HPDE6-E6E7 (cell line): ENCODE measurements around the gene PIR.

Experiments
- DNase-seq: peaks from one replicate; pipeline ENCODE4 v3.0.0; 2011; ENCODE audit warnings: missing footprints; ENCODE audit errors: extremely low spot score

The PIR gene

DNA sequence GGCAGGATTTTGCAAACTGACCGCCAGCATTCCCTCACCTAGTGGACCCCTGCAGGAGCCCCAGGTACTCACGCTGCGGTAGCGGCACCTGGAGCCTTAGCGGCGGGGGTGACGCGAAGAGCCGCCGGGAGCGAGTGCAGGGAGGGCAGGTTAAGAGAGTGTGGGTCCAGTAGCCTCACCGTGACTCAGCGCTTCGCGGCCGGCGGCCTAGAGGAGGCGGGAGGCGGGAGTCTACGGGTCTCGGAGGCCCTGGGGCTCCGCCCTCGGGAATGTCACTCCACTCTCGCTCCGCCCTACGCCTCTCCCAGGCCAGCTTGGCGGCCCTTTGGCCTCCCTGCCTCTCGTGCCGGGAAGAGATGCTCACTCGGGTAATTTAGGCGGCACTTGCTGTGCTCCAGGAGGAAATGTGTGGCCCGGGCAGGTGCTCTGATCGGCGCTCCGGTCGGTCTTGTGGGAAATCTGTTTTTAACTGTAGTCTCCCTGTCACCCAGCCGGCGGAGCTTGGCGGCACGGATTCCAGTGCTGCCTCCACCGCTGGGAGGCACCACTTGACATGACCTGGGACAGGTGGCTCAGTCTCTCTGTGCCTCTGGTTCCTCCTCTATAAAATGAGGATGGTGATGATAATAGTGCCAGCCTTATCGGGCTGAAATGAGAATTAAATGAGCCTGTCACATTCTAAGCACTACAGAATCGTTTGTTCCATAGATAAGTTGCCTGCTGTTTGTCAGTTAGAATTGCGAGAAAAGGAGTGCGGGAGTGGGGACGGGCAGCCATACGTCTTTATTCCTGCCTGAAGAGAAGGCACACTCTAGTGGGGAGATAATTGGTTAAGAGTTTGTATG lies at the start of gene PIR:
Gene PIR (minus strand): TSS at position 216 of the 845 bp plus-strand sequence. CDS start 2,076 bp downstream, outside the sequence.
- DNase-seq, result peak; percentile 92

- no peak for DNase-seq
Measured at GRCh38 chrX:15530318-15530717, 37.2 kb upstream of the PIR start.

GRCh38 chrX:15529165-15529564 lies 36.0 kb upstream of the PIR start:
- DNase-seq, result no peak

DNA sequence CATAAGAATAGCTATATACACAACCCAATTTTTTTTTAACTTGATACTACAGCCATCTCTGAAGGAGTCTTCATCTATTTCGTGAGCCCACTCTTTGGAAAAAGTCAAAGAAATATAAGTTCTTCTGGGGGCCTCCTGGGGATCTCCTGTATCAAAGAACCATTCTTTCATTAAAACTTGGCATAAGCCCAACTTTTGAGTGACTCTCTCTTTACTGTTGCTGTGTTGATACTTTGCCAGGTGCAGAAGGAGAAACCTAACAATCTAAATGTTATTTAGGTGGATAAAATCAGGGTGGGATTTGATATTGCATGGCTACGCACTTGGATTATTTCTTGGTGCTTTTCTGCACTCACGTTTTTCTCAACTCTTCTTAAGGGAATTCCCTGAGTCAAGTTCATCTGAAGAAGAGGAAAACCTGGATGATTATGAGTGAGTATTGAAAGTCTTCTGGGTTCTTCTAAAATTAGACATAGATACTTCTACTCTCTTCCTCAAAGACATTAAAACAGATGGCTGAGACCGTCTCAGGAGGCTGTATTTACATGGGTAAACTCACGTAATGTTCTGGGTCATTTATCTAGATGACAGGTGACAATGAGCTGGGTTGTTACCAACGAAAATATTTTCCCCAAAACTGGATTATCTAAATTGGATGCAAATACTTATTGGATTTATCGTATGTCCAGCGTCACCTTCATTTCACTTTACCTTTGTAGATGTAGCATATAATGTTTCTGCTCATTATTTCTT lies 32.7 kb upstream of the PIR start:
- no peak for DNase-seq

DNA sequence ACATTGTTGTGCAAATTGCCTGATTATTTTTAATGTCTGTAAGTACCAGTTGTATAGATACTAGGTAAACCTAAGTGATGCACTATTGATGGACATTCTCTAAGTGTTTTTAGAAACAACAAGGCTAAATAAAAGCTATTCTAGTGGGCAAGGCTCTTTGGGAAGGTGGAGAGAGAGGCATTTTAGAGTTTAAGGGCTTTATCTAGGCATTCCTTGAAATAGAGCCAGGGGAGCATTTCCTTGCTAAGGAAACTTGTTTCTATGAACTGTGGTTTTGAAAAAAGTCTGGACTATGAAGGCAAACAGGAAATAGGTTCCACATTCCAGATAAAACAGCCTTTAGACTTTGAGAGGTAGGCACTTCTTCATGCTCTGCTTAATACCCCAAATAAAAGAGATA lies 31.3 kb upstream of the PIR start:
- DNase-seq, result no peak

GRCh38 chrX:15523088-15523487 lies 30.0 kb upstream of the PIR start:
- DNase-seq, result no peak

- DNase-seq, result no peak
Measured at GRCh38 chrX:15522464-15522863, 29.3 kb upstream of the PIR start.

GRCh38 chrX:15515931-15516330 lies 22.8 kb upstream of the PIR start:
- no peak for DNase-seq

GRCh38 chrX:15514279-15514678 lies 21.1 kb upstream of the PIR start:
- no peak for DNase-seq

DNA sequence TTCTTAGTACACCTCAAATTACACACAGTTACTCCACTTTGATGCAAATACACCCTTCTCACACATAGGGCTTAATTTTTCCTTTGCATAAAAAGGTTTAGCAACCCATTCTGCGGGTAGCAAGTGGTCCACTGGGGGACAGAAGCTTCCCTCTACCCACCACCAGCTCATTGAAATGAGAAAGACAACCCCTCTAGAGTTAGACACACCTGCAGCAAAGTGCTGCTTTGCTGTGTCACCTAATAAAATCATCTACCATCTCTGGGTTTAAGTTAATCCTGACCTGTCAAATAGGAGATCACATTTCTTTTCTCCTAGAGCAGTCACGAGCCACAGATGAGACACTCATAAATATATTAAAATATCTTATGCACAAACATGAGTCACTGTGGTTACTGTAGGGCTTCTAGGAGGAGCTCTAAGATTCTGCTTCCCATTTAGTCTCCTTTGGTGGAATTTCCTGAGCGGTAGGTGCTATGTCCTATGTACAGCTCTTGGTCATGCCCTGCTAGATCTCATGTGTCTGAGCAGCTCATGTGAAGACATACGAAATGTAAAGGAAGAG lies 19.4 kb upstream of the PIR start:
- peak; percentile 32 for DNase-seq

DNA sequence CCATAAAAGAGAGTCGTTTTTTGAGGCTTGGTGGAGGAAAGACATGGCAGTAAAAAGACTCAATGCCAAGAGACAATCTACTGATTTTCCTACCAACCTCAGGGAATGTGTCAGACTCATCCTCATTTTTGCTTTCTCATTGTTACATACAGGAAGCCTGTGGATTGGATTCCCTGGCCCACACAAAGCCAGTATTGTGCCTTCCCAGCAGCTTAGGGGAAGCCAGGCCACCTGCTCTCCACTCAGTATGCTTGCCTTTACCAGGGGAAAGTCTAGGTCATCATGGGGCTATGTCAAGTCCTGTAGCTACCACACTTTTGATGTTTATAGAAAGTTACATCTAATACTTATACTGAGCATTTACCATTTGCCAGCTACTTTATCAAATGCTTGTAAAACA lies 18.4 kb upstream of the PIR start:
- no peak for DNase-seq

DNA sequence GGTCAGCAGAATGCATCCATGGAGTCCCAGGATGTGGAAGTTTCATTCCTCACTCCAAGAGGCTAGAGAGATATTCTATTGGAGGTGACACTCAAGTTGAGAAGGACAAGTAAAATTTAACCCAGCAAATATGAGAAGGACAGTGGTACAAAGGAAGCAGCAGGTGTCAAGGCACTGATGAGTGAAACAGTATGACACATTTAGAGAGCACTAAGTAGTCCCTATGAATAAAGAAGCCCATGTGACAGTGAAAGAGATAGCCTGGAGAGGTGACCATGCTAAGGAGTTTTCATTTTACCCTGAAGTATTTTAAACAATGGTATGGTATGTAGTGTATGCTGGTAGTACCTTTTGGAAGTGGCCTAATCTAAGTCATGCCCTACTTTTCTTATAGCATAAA lies 16.7 kb upstream of the PIR start:
- no peak for DNase-seq

- no peak for DNase-seq
Measured at GRCh38 chrX:15507005-15507404, 13.9 kb upstream of the PIR start.

GRCh38 chrX:15505101-15505500 lies 12.0 kb upstream of the PIR start:
- peak; percentile 50 for DNase-seq

- no peak for DNase-seq
Measured at GRCh38 chrX:15504661-15505060, 11.5 kb upstream of the PIR start.

DNA sequence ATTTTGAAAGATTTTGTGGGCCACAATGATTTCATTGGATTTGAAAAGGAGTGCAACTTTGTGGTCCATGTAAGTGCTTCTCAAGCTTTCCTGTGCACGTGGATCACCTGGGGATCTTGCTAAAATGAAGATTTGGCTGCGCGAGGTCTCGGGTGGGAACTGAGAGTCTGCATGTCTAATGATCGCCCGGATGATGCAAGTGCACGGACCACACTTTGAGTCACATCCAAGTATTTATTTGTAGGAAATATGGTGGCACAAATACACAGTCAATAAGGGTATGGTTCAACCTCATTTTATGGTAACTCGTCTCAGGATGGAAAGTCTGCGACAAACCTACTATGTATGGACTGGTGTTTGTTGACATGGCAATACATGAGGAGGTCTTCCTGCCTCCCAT lies 8.4 kb upstream of the PIR start:
- DNase-seq, result no peak

DNA sequence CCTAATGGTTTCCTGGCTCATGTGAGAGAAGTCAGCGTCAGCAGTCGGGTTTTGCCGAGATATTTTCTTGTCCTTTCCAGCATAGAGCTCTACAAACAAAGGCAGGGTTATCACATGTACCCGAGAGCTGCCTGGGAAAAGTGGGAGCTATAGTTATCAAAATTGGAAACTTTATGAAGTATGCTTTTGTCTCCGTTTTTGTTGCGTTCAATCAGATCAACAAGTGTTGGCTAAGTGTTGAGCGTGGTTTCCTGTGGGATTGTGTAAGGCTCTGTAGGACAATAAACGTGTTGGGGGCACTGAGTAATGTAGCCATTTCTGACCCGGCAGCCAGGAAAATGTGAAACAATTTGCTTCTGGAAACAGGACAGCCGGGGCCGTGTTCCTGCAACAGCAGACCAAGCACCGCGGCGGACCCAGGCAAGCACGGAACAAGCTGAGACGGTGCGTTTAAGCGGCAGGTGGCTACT lies 7.4 kb upstream of the PIR start, which contains the start of gene BMX:
Gene BMX (plus strand): TSS at position 311 of the 470 bp plus-strand sequence. CDS start 7,547 bp downstream, outside the sequence.
- DNase-seq, result no peak

DNA sequence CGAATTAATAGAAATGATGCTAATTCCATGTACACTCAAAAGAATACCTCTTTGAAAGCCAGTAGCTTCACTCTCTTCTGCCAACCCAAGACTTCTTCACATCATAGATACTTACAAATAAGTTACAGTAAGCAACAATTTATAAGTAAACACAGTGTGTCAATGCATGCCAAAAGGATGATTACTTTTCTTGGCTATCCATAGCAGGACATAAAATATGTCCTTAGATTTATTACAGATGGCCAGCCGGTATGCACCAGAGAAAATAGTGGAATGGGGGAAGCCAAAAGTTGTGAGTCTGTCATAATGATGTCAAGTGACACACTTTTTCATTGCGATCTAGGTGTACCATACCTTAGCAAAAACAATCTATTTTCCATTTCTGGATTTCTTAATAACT lies 6.8 kb upstream of the PIR start:
- no peak for DNase-seq

DNA sequence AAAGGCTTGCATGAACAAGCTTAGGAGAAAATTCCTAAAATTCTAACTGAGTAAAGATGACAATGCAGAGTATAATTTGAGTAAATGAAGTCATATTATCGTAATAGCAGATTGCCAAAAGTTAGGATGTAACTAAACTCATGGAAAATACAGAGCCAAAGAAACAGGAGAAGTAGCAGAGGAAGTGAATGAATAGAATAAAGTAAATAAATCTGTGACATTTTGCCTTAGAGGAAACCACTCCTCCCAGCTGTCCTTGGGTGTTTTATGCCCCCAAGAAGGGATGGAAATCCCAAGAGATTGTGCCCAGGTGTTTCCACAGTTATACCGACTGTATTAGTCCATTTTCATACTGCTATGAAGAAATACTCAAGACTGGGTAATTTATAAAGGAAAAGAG lies 5.6 kb upstream of the PIR start:
- DNase-seq, result no peak

DNA sequence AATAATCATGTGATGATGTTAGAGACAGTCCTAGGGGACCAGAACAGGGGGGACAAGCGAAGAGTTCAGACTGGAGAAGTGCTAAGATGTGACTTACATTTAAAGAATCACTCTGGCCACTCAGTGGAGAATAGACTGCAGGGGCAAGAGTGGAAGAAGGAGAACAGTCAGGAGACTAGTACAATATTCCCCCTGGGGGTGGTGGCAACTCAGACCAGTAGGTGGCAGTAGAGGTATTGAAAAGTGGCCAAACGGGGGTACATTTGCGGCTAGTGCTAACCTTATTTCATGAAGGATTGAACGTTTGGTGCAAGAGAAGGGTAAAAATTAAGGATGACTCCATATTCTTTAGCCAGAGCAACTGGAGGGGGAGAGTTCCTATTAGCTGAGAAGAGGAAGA lies 4.7 kb upstream of the PIR start:
- DNase-seq, result peak; percentile 74

DNA sequence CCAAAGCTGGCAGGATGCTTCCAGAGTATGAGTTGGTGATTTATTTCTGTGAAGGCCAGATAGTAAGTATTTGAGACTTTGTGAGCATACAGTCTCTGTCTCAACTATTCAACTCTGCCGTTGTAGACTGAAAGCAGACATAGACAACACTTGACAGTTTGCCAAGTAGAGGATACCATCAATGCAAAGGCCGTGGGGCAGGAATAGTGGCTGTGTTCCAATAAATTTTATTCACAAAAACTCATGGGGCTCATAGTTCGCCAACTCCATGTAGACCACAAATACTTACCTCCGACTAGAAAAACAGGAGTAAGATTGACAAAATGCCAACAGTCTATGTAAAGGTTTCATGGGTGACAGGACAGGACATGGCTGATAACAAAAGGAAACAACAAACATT lies 3.7 kb upstream of the PIR start:
- no peak for DNase-seq

DNA sequence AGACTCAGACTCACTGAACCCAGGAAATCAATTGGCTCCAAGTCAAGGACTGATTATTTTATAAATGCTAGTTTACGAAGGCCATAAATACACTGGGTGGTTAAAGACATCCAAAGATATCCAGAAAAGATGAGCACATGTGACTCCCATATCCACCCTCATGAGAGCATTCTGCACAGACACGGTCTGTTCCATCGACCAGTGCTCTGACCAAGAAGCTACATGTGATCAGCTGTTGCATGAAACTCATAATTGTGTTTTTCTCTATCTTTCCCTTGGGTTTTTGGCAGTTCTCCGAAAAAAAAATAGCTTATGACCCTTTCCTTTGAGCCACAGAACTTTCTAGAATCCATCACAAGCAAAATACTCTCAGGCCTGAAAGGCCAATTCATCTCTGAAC lies 2.7 kb upstream of the PIR start:
- no peak for DNase-seq

DNA sequence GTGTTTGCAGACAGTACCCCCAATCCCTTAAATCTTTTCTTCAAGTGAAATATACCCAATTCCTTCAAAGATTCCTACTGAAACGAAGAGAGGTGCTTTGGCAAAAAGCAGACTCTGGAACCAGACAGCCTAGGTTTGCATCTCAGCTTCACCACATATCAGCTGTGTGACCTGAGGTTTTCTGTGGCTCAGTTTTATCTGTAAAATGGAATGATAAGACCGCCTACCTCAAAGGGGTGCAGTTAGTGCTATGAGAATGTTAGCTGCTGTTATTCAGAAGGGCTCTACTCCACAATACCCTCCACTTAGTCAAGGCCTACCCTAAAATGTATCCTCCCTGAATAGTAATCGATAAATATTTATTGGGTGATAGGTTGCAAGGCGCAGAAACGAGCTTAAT lies 664 bp downstream of the PIR start:
- DNase-seq, result no peak
